BLaER1 (cell line): ENCODE measurements around the gene IGSF23.
"Not testable (repeated sequence)": the region's sequence is repeated elsewhere in the genome, so short reads cannot be mapped to it uniquely, and the experiment has no call there.

Experiments used
- H3K27ac ChIP-seq: shearing (Covaris generic); formaldehyde crosslinking; 2 replicates; pipeline ENCODE4 v1.8.1; 2022
- H3K27me3 ChIP-seq: shearing (Covaris generic); formaldehyde crosslinking; 2 replicates; pipeline ENCODE4 v1.8.1; 2022
- H3K36me3 ChIP-seq: shearing (Covaris generic); formaldehyde crosslinking; 2 replicates; pipeline ENCODE4 v1.8.1; 2022
- H3K4me1 ChIP-seq: shearing (Covaris generic); formaldehyde crosslinking; 2 replicates; pipeline ENCODE4 v1.8.1; 2022
- H3K4me2 ChIP-seq: shearing (Covaris generic); formaldehyde crosslinking; 2 replicates; pipeline ENCODE4 v1.8.1; 2022
- H3K4me3 ChIP-seq: shearing (Covaris generic); formaldehyde crosslinking; 2 replicates; pipeline ENCODE4 v1.8.1; 2022
- H3K9ac ChIP-seq: shearing (Covaris generic); formaldehyde crosslinking; 2 replicates; pipeline ENCODE4 v1.8.1; 2022
- H3K9me3 ChIP-seq: shearing (Covaris generic); formaldehyde crosslinking; 2 replicates; pipeline ENCODE4 v1.8.1; 2022
- H4K20me1 ChIP-seq: shearing (Covaris generic); formaldehyde crosslinking; 2 replicates; pipeline ENCODE4 v1.8.1; 2022
- Cebpa-rat ChIP-seq: shearing (Covaris generic); IDR thresholded peaks from 2 replicates; pipeline ENCODE4 v1.8.1; 2022

IGSF23 gene

DNA sequence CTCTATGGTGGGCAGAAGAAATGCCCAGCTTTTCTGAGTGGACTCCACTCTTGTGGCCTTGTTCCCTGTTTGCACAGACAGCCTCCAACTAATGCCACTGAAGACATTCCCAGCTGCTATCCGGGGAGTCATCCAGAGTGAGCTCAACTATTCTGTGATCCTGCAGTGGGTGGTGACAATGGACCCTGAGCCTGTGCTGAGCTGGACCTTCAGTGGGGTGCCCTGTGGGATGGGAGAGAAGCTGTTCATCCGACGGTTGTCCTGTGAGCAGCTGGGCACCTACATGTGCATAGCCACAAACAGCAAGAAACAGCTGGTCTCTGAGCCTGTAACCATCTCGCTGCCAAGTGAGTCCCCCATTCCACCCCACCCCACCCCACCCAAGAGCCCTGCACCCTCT, 10.3 kb downstream of the IGSF23 start:
- H3K9ac ChIP-seq: no peak overlapping the region
- H3K4me3 ChIP-seq: no peak overlapping the region
- no peaks in the 10 kb centered on the region for H3K27me3 ChIP-seq
- no peaks in the 10 kb centered on the region for H3K9me3 ChIP-seq
- H3K4me1 ChIP-seq: no peaks in the 10 kb centered on the region
- H3K4me2 ChIP-seq: no peak overlapping the region
- no peak overlapping the region for H3K27ac ChIP-seq
- no peaks in the 10 kb centered on the region for H3K36me3 ChIP-seq
- TF ChIP-seq Cebpa-rat: no peak
- H4K20me1 ChIP-seq: no peaks in the 10 kb centered on the region

GRCh38 chr19:44624840-44625354, 11.5 kb downstream of the IGSF23 start:
- Histone ChIP-seq H3K4me2 (no peak overlapping the region), H3K27me3 (no peaks in the 10 kb centered on the region), H3K27ac (no peak overlapping the region), H4K20me1 (no peaks in the 10 kb centered on the region), H3K36me3 (no peaks in the 10 kb centered on the region), H3K9me3 (no peaks in the 10 kb centered on the region), H3K9ac (no peak overlapping the region), H3K4me3 (no peak overlapping the region), H3K4me1 (no peaks in the 10 kb centered on the region)
- TF ChIP-seq Cebpa-rat: no peak

DNA sequence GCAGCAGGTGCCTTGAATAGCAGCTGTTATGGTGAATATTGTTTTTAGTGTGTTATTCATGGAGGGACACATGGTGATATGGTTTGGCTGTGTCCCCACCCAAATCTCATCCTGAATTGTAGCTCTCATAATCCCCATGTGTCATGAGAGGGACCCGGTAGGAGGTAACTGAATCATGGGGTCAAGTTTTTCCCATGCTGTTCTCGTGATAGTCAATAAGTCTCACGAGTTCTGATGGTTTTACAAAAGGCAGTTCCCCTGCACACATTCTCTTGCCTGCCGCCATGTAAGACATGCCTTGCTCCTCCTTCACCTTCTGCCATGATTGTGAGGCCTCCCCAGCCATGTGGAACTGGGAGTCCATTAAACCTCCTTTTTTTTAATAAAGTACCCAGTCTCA, 12.3 kb downstream of the IGSF23 start:
- H3K9me3 ChIP-seq, H3K4me2 ChIP-seq, H3K27me3 ChIP-seq, H4K20me1 ChIP-seq, H3K4me1 ChIP-seq, H3K27ac ChIP-seq, H3K9ac ChIP-seq, H3K36me3 ChIP-seq, H3K4me3 ChIP-seq: not testable (repeated sequence)

- H3K4me2 ChIP-seq: no peak overlapping the region
- no peaks in the 10 kb centered on the region for H3K9me3 ChIP-seq
- H3K4me1 ChIP-seq: no peaks in the 10 kb centered on the region
- no peaks in the 10 kb centered on the region for H4K20me1 ChIP-seq
- no peak overlapping the region for H3K4me3 ChIP-seq
- H3K27me3 ChIP-seq: no peaks in the 10 kb centered on the region
- H3K9ac ChIP-seq: no peak overlapping the region
- no peak for TF ChIP-seq Cebpa-rat
- no peaks in the 10 kb centered on the region for H3K36me3 ChIP-seq
- no peak overlapping the region for H3K27ac ChIP-seq
Measured at GRCh38 chr19:44626048-44626624, 12.8 kb downstream of the IGSF23 start.

DNA sequence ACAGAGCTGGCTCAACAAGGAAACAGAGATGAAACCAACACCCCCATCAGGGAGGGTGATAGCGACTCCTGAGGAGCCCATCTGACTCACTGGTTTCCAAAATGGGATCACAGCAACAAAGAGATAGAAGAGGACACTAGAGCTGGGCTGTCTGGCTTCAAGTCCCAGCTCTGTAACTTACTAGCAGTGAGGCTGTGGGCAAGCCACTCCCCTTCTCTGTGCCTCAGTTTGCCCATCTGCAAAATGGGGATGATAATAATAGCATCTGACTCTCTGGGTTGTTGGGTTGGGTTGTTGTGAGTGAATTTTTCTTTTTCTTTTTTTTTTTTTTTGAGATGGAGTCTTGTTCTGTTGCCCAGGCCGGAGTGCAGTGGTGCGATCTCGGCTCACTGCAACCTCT, 14.3 kb downstream of the IGSF23 start:
- Histone ChIP-seq H3K4me1 (no peaks in the 10 kb centered on the region), H3K27ac (no peak overlapping the region), H3K4me2 (no peak overlapping the region), H3K9ac (no peak overlapping the region), H3K36me3 (no peaks in the 10 kb centered on the region), H4K20me1 (no peaks in the 10 kb centered on the region), H3K4me3 (no peak overlapping the region), H3K27me3 (no peaks in the 10 kb centered on the region), H3K9me3 (no peaks in the 10 kb centered on the region)
- TF ChIP-seq Cebpa-rat: no peak

GRCh38 chr19:44628793-44629192, 15.4 kb downstream of the IGSF23 start:
- Histone ChIP-seq H3K27ac (no peak overlapping the region), H3K27me3 (no peaks in the 10 kb centered on the region), H3K4me1 (no peaks in the 10 kb centered on the region), H3K9ac (no peak overlapping the region), H3K36me3 (no peaks in the 10 kb centered on the region), H4K20me1 (no peaks in the 10 kb centered on the region), H3K4me2 (no peak overlapping the region), H3K4me3 (no peak overlapping the region), H3K9me3 (no peaks in the 10 kb centered on the region)
- no peak for TF ChIP-seq Cebpa-rat

DNA sequence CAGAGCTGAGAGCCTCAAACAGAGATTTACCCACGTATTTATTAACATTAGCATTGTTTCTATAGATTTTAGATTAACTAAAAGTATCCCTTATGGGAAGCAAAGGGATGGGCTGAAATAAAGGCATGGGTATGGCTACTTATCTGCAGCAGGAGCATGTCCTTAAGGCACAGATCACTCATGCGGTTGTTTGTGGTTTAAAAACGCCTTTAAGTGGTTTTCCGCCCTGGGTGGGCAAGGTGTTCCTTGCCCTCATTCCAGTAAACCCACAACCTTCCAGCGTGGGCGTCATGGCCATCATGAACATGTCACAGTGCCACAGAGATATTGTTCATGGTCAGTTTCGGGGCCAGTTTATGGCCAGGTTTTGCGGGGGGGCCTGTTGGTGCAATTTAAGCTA, 18.2 kb downstream of the IGSF23 start:
- not testable (repeated sequence) for H3K9me3 ChIP-seq, H3K27ac ChIP-seq, H3K4me3 ChIP-seq, H3K9ac ChIP-seq, H4K20me1 ChIP-seq, H3K27me3 ChIP-seq, H3K36me3 ChIP-seq, H3K4me2 ChIP-seq, H3K4me1 ChIP-seq

- not testable (repeated sequence) for H4K20me1 ChIP-seq, H3K27me3 ChIP-seq, H3K9ac ChIP-seq, H3K4me2 ChIP-seq, H3K9me3 ChIP-seq, H3K36me3 ChIP-seq, H3K27ac ChIP-seq, H3K4me3 ChIP-seq, H3K4me1 ChIP-seq
Measured at GRCh38 chr19:44634058-44634457, 20.7 kb downstream of the IGSF23 start.

DNA sequence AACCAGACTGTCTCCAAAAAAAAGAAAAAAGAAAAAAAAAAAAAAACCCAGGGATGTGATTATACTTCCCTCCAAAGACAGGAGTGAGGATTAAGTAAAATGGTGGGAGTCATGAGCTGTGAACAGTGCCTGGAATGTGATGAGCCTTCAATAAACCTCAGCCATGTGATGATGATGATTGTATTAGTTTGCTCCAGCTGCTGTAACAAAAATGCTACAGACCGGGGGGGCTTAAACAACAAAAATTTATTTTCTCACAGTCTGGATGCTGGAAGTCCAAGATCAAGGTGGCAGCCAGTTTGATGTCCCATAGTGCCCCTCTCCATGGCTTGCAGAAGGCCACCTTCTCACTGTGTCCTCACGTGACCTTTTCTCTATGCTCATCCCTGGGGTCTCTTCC, 21.4 kb downstream of the IGSF23 start:
- Histone ChIP-seq H3K9ac (no peak overlapping the region), H3K4me1 (no peaks in the 10 kb centered on the region), H4K20me1 (no peaks in the 10 kb centered on the region), H3K27me3 (no peaks in the 10 kb centered on the region), H3K4me3 (no peak overlapping the region), H3K9me3 (no peaks in the 10 kb centered on the region), H3K27ac (no peak overlapping the region), H3K36me3 (no peaks in the 10 kb centered on the region), H3K4me2 (no peak overlapping the region)
- no peak for TF ChIP-seq Cebpa-rat

DNA sequence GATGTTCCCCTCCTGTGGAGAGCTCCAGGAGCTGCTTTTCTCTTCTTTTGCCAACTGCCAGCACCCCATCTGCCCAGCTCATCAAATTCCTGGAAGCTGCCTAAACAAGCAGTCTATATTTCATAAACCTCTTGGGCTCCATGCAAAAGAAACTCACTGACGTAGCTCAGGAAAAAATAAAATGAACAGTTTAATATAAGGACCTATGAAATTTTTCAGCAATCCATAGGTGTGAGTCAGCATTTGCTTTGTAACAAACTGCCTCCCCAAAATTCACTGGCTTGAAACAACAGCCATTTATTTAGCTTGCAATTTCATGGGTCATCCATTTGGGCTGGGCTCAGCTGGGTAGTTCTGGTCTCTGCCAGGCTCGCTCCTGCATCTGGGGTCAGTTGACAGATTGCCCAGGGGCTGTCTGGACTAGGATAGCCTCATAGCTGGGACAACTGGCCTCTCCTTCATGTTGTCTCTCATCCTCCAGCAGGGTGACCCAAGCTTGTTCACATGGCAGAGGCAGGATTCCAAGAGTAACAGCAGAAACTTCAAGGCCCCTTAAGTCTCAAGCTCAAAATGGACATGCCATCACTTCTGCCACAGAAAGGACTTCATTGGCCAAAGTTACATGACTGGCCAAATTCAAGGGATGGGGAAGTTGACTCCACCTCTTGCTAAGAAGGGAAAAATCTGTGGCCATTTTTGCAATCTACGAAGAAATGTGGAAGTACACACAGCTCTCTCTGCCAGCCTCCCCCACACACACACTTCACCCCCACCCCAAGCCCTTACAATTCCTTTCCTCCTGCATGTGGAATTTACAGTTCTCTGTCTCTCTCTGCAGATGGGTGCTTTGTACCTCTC, 22.4 kb downstream of the IGSF23 start:
- no peaks in the 10 kb centered on the region for H3K4me1 ChIP-seq
- H3K27ac ChIP-seq: no peak overlapping the region
- TF ChIP-seq Cebpa-rat: no peak
- no peaks in the 10 kb centered on the region for H4K20me1 ChIP-seq
- H3K4me3 ChIP-seq: no peak overlapping the region
- H3K4me2 ChIP-seq: no peak overlapping the region
- H3K9me3 ChIP-seq: no peaks in the 10 kb centered on the region
- H3K27me3 ChIP-seq: no peaks in the 10 kb centered on the region
- H3K9ac ChIP-seq: no peak overlapping the region
- no peaks in the 10 kb centered on the region for H3K36me3 ChIP-seq
